ENCODE results near the gene HHIPL1. TPM values are rescaled to one million over a fixed set of nuclear protein-coding genes. Genes with fewer than 3 reads are reported as not detected.

The HHIPL1 gene
- total and polyA plus RNA-seq, 2 experiments from 2014 or later, result 0.83 to 1.2 TPM

- Histone ChIP-seq H3K4me1 (ENCODE audit: low read depth) (peaks cover 15% of the 10 kb centered on the region), H3K36me3 (no peaks in the 10 kb centered on the region), H3K27ac (no peak overlapping the region), H3K27me3 (no peaks in the 10 kb centered on the region), H3K4me3 (no peak overlapping the region), H3K9me3 (ENCODE audit: low read depth) (no peaks in the 10 kb centered on the region)
- TF ChIP-seq CTCF (IDR thresholded peaks at IDR 0.05; ENCODE audit: low read depth, low read length), result no peak
- no peak for DNase-seq (ENCODE audit: low read depth in 1 of 2, low spot score in 1 of 2)
Observed at GRCh38 chr14:99606359-99606758, 38.6 kb upstream of the HHIPL1 start.

DNA sequence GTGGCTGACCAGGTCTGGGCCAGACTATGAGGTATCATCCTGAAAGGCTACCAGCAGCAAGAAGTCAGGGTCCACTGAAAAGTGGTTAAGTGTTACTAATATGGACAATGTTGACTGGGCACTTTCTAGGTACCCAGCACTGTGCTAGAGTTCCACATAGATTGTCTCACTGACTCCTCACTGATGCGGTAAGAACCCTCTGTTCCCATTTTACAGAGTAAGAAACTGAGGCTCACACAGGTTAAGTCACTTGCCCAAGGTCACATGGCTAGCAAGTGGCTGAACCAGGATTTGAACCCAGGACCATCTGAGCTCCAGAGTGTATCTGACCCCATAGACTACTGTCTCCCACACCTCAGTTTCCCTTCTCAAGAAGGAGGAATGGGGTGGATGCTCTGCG is 36.3 kb upstream of the HHIPL1 start:
- Histone ChIP-seq H3K36me3 (no peaks in the 10 kb centered on the region), H3K9me3 (ENCODE audit: low read depth) (no peaks in the 10 kb centered on the region)

GRCh38 chr14:99609245-99610170 is 35.4 kb upstream of the HHIPL1 start:
- H3K4me1 ChIP-seq (ENCODE audit: low read depth), result peaks cover 12% of the 10 kb centered on the region
- H3K27me3 ChIP-seq, result no peaks in the 10 kb centered on the region
- no peak overlapping the region for H3K27ac ChIP-seq
- no peak for TF ChIP-seq CTCF (IDR thresholded peaks at IDR 0.05; ENCODE audit: low read depth, low read length)
- no peak overlapping the region for H3K4me3 ChIP-seq
- no peaks in the 10 kb centered on the region for H3K9me3 ChIP-seq (ENCODE audit: low read depth)
- DNase-seq (ENCODE audit: low read depth in 1 of 2, low spot score in 1 of 2), result peak in 1 of 2 donors; percentile 34
- no peaks in the 10 kb centered on the region for H3K36me3 ChIP-seq

More for the DNA sequence above, 36.3 kb upstream of the HHIPL1 start:
- no peak for DNase-seq (ENCODE audit: low read depth in 1 of 2, low spot score in 1 of 2)
- peaks cover 12% of the 10 kb centered on the region for H3K4me1 ChIP-seq (ENCODE audit: low read depth)
- TF ChIP-seq CTCF (IDR thresholded peaks at IDR 0.05; ENCODE audit: low read depth, low read length), result no peak
- H3K27ac ChIP-seq, result no peak overlapping the region
- H3K4me3 ChIP-seq, result no peak overlapping the region
- no peaks in the 10 kb centered on the region for H3K27me3 ChIP-seq

GRCh38 chr14:99611646-99612045 is 33.3 kb upstream of the HHIPL1 start:
- Histone ChIP-seq H3K4me3 (no peak overlapping the region), H3K4me1 (ENCODE audit: low read depth) (peaks cover 3% of the 10 kb centered on the region), H3K9me3 (ENCODE audit: low read depth) (no peaks in the 10 kb centered on the region), H3K27me3 (no peaks in the 10 kb centered on the region), H3K27ac (no peak overlapping the region), H3K36me3 (no peaks in the 10 kb centered on the region)
- no peak for TF ChIP-seq CTCF (IDR thresholded peaks at IDR 0.05; ENCODE audit: low read depth, low read length)
- no peak for DNase-seq (ENCODE audit: low read depth in 1 of 2, low spot score in 1 of 2)

- Histone ChIP-seq H3K36me3 (no peaks in the 10 kb centered on the region), H3K4me1 (ENCODE audit: low read depth) (peaks cover 3% of the 10 kb centered on the region), H3K27me3 (no peaks in the 10 kb centered on the region), H3K27ac (no peak overlapping the region), H3K4me3 (no peak overlapping the region), H3K9me3 (ENCODE audit: low read depth) (no peaks in the 10 kb centered on the region)
- DNase-seq (ENCODE audit: low read depth in 1 of 2, low spot score in 1 of 2), result no peak
- no peak for TF ChIP-seq CTCF (IDR thresholded peaks at IDR 0.05; ENCODE audit: low read depth, low read length)
Observed at GRCh38 chr14:99612071-99612737, 32.7 kb upstream of the HHIPL1 start.

Measured in cardiac muscle cell (in vitro differentiated cells and primary cell).